GM19043 (cell line): ENCODE measurements around the gene MAN2B2.
"Not testable (repeated sequence)": the region's sequence is repeated elsewhere in the genome, so short reads cannot be mapped to it uniquely, and the experiment has no call there.

ENCODE experiments used
- ATAC-seq: cut with Tn5 transposase; IDR thresholded peaks from one replicate; pipeline ENCODE4 v1.9.1; 2021; ENCODE audit warnings: low read depth; ENCODE audit not compliant: unreplicated experiment

Gene MAN2B2

GRCh38 chr4:6634746-6635145, 59.8 kb downstream of the MAN2B2 start:
- no peak for ATAC-seq

GRCh38 chr4:6639137-6639680, 64.2 kb downstream of the MAN2B2 start:
- no peak for ATAC-seq

DNA sequence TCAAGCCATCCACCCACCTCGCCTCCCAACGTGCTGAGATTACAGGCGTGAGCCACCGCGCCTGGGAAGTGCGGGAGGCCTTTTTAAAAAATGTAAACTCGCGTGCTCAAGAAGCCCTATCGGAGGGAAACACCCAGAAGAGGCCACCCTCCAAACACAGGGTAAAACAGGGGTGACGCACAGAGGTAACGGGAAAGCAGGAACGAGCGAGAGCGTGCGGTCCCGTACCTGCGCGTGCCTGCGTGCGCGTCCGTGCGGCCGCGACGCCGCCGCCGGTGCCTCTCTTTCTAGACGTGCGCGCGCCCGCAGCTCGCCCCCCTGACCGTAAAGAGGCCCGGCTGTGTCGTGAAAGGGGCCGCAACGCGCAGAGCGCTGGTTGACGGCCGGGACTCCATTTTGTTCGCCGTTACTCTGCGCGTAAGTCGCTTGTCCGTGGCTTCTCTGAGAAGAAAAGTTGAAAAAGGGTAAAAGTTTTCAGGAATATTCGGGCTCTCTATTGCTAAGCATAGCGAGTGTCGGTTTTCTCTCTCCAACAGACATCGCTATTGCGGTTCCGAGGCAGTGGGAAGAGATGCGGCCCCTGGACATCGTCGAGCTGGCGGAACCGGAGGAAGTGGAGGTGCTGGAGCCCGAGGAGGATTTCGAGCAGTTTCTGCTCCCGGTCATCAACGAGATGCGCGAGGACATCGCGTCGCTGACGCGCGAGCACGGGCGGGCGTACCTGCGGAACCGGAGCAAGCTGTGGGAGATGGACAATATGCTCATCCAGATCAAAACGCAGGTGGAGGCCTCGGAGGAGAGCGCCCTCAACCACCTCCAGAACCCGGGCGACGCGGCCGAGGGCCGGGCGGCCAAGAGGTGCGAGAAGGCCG, 65.5 kb downstream of the MAN2B2 start, which contains the start of gene MRFAP1:
MRFAP1 (plus strand) TSS at position 394 of the 872 bp plus-strand sequence; CDS start at position 572, 178 bp downstream.
- ATAC-seq, result peak; percentile 80

DNA sequence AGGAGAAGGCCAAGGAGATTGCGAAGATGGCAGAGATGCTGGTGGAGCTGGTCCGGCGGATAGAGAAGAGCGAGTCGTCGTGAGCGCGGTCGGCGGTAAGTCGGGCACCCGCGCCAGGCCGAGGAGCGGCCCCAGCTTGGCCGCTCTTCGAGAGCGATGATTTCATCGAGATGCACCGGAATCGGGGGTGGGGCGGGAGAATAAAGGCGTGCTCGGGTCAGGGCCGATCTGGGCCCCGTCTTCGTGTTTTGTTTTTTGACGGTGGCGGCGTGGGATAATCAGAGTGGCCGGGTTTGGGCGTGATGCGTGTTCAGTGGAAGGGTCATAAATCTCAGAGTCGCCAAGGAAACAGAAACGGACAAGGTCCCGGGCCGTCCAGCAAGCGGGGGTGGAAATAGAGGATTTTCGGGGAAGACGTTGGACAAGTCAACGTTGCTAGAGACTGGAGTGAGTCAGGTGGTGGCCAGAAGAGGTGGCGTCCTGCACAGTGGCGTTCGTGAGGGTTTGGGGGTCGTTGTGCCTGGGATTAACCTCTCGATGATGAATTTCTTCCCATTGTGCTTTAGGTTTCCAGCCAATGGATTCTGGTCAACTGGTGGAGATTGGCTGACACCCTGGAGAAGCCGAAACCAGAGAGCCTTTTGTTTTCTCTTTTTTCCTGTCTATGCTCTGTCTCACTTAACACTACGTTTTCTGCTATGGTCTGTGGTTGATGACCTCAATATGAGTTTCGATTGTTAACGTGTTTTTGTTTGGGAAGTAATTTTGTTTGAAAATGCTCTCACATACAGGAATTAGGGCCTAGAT, 66.4 kb downstream of the MAN2B2 start:
- ATAC-seq, result peak; percentile 6

DNA sequence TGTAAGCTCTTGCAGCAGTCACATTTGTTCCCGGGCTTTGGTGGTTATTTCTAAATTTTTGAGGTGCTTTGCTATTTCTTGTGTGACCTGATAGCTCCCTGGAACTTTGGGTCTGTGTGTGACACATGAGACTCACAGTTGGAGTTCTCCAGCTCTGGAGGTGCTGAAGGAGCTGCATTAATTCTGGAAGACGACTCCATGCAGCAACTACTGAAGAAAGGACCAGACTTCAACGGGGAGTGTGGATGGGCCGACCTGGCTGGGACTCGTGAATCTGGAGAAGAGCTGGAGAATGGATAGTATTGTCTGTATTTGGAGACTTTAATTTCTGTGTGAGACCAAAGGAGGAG, 67.0 kb downstream of the MAN2B2 start:
- no peak for ATAC-seq

DNA sequence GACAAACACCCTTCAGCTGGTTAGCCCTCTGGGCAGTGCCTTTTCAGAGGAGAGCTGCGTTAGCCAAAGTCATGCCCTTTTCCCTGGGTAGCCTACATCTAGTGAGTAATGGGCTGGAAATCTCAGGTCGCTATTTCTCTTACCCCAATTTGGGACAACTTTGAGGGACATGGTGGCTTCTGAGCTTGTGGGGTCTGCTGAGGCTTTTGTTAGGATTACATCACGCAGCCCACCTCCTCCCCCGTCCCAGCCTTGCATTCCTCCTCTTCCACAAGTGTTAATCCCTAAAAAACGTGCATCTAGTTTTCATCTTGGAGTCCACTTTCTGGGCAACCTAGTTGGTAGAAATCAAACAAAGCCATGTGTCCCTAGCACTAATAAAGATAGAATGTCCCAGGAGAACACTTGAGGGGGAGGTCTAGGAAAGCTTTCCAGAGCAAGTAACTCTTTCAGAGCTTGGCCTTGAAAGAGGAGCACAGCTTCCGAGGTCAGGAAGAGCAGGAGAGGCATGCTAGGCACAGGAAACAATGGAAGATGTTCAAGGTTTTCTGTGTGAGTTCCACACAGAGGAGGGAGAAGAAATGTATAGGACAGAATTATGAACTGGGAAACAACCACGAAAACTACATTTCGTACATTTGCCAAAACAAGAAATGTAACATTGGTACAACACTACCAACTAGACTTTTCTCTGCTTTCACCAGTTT, 68.3 kb downstream of the MAN2B2 start:
- ATAC-seq, result no peak

- no peak for ATAC-seq
Measured at GRCh38 chr4:6644792-6645530, 70.0 kb downstream of the MAN2B2 start.

GRCh38 chr4:6647169-6647568, 72.2 kb downstream of the MAN2B2 start:
- ATAC-seq, result no peak

- no peak for ATAC-seq
Measured at GRCh38 chr4:6647582-6648230, 72.7 kb downstream of the MAN2B2 start.

- no peak for ATAC-seq
Measured at GRCh38 chr4:6649216-6649615, 74.2 kb downstream of the MAN2B2 start.

DNA sequence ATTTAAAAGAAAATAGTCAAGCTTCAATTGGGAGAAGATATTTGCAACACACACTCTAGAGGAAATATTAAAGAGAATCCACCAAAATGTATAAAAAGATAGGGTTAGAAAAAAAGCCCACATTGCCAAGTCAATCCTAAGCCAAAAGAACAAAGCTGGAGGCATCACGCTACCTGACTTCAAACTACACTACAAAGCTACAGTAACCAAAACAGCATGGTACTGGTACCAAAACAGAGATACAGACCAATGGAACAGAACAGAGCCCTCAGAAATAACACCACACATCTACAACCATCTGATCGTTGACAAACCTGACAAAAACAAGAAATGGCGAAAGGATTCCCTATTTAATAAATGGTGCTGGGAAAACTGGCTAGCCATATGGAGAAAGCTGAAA, 79.2 kb downstream of the MAN2B2 start:
- not testable (repeated sequence) for ATAC-seq

DNA sequence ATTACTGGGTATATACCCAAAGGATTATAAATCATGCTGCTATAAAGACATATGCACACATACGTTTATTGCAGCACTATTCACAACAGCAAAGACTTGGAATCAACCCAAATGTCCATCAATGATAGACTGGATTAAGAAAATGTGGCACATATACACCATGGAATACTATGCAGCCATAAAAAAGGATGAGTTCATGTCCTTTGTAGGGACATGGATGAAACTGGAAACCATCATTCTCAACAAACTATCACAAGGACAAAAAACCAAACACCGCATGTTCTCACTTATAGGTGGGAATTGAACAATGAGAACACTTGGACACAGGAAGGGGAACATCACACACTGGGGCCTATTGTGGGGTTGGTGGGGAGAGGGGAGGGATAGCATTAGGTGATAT, 80.3 kb downstream of the MAN2B2 start:
- not testable (repeated sequence) for ATAC-seq

DNA sequence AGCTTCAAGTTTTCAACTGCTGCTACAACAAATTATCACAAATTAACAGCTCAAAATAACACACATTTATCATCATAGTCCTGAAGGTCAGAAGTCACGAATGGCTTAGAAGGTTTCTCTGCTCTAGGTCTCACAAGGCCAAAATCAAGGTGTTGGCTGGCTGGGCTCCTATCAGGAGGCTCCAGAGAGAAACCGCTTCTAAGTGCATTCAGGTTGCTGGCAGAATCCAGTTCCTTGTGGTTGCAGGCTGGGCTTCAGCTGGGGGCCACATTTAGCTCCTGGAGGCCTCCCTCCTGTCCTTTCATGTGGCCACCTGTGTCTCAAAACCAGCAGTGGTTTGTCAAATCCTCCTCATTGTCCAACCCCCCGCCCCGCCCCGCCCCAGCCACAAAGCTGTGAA, 80.9 kb downstream of the MAN2B2 start:
- no peak for ATAC-seq

DNA sequence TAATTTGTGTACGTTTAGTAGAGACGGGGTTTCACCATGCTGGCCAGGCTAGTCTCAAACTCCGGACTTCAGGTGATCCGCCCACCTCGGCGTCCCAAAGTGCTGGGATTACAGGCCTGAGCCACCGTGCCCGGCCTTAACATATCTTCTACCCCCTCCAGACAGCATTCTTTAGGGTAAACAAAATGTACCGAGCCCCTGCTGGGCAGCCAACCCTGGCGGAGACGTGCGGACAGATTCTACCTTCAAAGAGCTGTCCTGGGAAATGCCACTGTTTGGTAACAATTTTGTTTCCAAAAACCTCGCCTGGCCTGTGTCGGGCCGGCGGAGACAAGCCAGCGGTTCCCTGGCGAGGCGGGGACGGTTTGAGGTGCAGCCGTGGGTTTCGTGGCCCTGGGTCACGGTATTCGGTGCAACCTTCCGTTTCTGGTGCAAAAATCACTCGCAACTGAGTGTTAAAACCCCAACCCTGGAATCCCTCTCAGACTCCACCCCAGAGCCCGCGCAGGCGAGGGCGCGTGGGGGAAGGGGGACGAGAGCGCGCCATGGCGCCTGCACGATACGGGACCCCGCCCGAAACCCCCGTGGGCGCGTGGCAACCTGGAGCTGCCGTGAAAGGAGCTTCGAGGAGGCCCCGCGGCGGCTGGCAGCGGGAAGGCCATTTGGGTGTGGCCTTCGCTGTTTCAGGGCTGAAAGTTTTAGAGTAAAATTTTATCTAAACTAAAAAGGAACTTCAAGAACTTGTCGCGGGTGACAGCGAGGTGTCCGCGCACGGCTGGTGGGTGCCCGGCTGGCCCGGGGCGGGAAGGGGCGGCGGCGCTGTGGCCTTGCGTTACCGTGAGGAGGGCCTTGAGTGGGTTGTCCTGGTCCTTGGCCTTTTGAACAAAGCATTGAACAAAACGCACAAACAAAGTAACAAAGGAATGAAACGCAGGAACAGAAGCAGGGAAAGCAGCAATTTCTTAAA, 82.5 kb downstream of the MAN2B2 start:
- ATAC-seq, result no peak

DNA sequence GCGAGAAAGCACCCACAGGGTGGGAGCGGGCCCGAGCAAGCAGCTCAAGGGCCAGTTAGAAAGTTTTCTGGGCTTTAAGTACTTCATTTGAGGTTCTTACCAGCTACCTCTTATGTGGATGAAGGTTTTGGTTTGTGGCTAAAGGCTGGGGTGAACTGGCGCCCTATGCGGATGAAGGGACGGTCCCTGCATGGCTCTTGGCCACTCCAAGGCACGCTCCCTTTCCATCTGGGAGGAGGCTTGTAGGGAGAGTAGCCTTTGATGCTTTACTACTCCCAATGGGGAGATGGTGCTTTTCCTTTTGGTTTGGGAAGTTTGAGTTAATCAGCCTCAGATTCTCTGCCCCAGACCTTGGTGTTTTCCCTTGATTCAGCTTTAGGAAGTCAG, 83.2 kb downstream of the MAN2B2 start:
- no peak for ATAC-seq

DNA sequence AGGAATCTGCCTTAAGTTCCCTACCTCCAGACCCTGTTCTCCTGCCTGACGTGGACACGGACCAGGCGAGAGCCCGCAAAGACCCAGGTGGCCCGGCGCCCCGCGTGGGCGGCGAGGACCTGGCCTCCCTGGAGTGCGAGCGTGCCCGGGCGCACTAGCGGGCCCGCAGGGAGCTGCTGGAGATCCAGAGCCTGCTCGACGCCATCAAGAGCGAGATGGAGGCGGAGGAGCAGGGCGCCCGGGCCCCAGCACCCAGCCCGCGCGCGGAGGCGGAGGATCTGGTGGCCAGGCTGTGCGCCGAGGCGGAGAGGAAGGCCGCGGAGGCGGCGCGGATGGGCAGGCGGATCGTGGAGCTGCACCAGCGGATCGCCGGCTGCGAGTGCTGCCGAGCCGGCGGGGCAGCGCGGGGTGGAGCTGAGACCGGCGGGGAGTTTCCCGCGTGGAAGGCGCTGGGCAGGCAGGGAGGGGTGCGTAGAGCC, 83.6 kb downstream of the MAN2B2 start:
- no peak for ATAC-seq

DNA sequence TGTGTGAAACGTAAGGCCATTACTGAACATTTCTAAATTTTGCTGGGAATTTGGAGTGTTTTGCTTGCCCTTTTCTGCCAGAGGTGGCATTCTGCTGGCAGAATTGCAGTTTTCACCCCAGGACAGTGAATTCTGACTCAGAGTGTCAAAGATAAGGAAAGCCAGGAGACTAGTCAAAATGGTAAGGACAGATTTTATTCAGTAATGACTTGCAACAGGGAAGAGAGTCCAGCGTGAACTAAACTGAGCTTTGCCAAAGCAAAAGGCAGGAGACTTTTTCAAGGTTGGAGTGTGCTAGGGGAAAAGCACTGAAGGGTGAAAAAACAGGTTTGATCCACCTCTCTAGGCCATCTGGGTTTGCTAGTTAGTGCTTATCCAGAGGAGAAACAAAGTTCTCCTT, 84.9 kb downstream of the MAN2B2 start:
- no peak for ATAC-seq

DNA sequence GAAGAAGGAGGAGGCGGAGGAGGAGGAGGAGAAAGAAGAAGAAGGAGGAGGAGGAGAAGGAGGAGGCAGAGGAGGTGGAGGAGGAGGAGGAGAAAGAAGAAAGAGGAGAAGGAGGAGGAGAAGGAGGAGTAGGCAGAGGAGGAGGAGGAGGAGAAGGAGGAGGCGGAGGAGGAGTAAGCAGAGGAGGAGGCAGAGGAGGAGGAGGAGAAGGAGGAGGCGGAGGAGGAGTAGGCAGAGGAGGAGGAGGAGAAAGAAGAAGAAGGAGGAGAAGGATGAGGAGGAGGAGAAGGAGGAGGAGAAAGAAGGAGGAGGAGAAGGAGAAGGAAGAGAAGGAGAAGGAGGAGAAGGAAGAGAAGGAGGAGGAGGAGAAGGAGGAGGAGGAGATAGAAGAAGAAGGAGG, 85.4 kb downstream of the MAN2B2 start:
- ATAC-seq, result no peak
